ENCODE measurements around the gene MPHOSPH6.
"Not testable (repeated sequence)": the region's sequence is repeated elsewhere in the genome, so short reads cannot be mapped to it uniquely, and the experiment has no call there.

Gene MPHOSPH6

DNA sequence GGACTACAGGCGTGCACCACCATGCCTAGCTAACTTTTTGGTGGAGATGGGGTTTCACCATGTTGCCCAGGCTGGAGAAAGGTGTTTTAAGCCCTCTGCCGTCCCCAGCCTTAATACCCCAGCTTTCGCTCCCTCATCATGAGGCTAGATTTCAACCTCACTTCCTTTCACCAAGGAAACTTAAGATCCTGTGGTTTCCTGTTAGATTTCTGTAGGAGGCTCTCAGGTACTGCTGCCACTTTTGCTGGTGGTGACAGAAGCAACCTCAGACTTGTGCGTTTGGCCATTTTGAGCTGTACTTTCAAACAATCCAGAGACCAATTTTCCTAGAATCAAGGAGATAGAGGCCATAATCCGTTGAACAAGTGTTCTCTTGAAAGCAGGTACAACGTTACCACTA is 36.2 kb downstream of the MPHOSPH6 start:
- no peak for FAIRE-seq
- DNase-seq (ENCODE audit: extremely low spot score, insufficient read length, low read depth) = no peak

DNA sequence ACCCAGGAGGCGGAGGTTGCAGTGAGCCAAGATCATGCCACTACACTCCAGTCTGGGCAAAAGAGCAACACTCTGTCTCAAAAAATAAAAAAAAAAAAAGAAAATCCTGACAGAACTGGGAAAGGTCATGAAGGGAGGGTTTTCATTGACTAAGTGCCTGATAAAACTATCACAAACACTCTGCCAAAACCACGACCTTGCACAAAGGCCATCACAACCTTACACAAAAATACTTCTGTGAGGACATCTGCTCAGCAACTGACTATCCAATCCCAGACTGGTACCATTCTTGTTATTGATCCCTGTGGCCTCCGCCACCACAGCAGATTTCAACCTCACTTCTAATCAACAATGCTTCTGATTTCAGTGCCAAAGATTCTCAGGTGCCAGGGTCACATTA is 40.1 kb downstream of the MPHOSPH6 start:
- DNase-seq (ENCODE audit: extremely low spot score, insufficient read length, low read depth) (no peak), FAIRE-seq (no peak)

DNA sequence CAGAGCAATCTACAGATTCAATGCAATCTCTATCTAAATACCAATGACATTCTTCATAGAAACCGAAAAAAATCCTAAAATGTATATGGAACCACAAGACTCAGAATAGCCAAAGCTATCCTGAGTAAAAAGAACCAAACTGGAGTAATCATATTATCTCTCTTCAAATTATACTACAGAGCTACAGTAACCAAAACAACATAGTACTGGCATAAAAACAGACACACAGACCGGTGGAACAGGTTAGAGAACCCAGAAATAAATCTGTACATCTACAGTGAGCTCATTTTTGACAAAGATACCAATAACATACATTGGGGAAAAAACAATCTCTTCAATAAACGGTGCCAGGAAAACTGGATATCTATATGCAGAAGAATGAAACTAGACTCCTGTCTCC is 45.4 kb downstream of the MPHOSPH6 start:
- no peak for DNase-seq (ENCODE audit: extremely low spot score, insufficient read length, low read depth)

DNA sequence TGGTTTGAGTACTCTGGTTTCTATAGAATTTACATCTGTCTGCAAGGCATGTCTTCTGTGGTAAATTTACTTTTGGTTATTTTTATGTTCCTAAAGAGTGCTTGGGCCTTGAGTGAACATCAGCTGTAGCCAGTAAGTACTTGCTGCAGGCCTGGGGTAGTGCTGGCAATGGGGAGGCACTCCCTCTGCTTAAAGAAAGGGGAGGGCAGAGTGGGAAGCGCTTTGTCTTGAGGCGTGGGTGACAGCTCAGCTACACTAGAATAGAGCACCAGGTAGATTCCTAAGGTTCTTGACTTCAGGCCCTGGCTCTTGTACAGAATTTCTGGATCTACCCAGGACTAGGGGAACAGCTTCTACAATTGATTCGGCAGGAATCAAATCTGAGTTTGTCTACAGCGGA is 50.6 kb downstream of the MPHOSPH6 start:
- no peak for FAIRE-seq
- DNase-seq (ENCODE audit: extremely low spot score, insufficient read length, low read depth) = no peak

More for the DNA sequence above, 45.4 kb downstream of the MPHOSPH6 start:
- FAIRE-seq = no peak

DNA sequence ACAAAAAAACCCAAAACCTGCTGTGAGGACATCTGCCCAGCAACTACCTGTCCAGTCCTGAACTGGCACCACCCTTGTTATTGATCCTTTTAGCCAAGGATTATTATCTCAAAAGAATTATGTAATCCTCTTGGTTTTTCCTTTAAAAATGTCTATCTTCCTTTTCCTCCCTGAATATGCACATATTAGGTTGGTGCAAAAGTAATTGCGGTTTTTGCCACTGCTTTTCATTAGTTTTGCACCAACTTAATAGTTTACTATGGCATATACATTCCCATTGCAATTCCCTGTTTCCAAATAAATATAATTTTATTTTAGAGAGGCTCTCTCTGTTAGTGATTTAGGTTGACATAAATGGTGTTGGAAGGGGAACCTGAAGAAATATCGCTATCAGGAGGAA is 51.3 kb downstream of the MPHOSPH6 start:
- FAIRE-seq = no peak
- no peak for DNase-seq (ENCODE audit: extremely low spot score, insufficient read length, low read depth)

DNA sequence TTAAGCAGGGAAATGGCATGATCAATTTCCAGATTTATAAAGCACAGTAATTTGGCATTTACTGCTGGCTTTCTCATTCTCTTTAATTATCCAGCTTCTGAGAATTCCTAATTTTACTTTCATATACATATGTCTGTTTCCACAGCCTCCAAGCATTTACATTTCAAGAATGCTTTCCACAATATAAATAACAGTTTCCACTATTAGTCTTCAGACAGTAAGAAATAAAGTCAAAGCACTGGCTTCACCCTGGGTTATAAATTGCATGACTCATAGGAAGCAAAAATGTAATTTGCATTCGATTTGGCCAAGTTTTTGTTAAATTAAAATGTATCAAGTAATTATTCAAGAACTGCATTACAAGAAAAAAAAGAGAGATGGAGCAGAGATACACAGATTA is 53.5 kb downstream of the MPHOSPH6 start:
- FAIRE-seq (no peak), DNase-seq (ENCODE audit: extremely low spot score, insufficient read length, low read depth) (no peak)

DNA sequence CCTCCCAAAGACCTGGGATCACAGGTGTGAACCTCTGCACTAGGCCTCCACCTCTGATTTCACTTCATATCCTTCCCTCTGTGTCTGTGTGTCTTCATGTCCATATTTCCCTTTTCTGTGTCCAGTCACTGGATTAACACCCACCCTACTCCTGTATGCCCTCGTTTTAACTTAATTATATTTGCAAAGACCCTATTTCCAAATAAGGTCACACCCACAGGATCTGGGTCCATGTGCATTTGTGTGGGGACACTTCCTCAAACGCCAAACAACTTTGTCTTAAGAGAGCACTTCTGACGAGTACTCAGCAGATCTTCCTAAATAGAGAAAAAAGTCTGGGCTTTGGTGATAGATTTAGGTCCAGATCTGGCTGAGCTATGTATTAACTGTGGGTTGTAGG is 56.3 kb downstream of the MPHOSPH6 start:
- DNase-seq (ENCODE audit: extremely low spot score, insufficient read length, low read depth) (no peak), FAIRE-seq (no peak)

DNA sequence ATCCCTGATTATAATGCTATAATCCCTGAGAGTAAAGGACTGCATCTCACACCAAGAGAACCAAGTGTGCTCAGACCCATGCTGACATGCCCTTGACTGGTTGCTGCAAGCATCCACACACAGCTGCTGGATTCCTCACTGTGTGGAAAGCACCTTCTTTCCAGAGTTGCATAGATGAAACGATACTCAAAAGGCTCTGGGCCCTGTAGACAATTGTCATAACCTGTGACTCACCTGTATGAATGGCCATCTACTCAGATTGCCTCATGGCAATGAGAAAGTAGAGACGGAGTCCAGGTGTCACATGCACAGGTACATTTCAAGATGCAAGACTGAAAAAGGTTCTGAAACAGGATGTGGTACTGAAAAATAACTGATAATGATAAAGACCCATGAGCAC is 58.1 kb downstream of the MPHOSPH6 start:
- DNase-seq (ENCODE audit: extremely low spot score, insufficient read length, low read depth) (no peak), FAIRE-seq (no peak)

DNA sequence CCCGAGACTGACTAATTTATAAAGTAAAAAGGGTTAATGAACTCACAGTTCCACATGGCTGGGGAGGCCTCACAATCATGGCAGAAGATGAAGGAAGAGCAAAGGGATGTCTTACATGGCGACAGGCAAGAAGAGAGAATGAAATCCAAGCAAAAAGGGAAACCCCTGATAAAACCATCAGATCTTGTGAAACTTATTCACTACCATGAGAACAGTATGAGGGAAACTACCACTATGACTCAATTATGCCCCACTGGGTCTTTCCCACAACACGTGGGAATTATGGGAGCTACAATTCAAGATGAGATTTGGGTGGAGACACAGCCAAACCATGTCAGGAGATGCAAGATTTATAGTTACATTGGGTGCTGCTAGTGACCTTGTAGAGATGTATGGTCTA is 60.8 kb downstream of the MPHOSPH6 start:
- not testable (repeated sequence) for FAIRE-seq; DNase-seq (ENCODE audit: extremely low spot score, insufficient read length, low read depth)

DNA sequence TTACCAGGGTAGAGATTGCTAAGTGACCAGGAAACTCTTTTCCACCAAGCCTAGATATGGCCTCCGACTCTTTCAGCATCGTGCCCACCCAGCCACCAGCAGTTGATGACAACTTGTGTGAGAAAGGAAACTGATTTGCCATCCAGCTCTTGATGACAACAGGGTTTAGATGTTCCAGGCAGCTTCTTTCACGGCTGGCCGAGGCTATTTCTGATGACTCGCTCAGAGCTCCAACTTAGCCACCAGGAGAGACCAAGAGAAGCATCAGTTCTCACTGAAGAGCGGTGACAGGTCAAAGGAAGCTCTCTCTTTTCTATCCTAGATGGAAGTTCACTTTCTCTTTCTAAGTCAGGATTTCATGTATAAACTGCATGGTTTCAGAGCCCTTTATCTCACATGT is 61.2 kb downstream of the MPHOSPH6 start:
- FAIRE-seq = no peak

DNA sequence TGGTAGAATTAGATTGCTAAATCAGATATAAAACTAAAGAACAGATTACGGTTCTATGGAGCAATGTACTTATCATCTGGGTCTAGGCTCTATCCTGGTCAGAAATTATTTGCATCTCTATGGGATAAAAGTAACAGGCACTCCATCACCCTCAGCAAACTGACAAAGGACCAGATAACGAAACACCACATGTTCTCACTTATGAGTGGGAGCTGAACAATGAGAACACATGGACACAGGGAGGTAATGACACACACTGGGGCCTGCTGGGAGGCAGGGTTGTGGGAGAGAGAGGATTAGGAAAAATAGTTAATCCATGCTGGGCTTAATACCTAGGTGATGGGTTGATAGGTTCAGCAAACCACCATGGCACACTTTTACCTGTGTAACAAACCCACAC is 61.9 kb downstream of the MPHOSPH6 start:
- DNase-seq (ENCODE audit: extremely low spot score, insufficient read length, low read depth) = no peak

More for the DNA sequence above, 61.2 kb downstream of the MPHOSPH6 start:
- no peak for DNase-seq (ENCODE audit: extremely low spot score, insufficient read length, low read depth)

DNA sequence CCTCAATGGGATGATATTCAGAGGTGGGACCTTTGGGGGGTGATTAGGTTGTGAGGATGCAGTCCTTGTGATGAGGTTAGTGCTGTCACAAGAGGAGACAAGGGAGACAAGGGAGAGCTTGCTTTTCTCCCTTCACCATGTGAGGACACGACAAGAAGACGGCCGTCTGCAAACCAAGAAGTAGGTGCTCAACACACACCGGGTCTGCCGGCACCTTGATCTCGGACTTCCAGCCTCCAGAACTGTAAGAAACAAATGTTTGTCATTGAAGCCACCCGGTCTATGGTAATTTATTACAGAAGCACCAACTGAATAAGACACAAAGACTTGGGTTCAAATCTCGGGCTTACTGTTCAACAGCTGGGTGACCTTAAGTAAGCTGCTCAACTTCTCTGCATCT is 64.9 kb downstream of the MPHOSPH6 start:
- FAIRE-seq (no peak), DNase-seq (ENCODE audit: extremely low spot score, insufficient read length, low read depth) (no peak)

More for the DNA sequence above, 61.9 kb downstream of the MPHOSPH6 start:
- no peak for FAIRE-seq

Measured in GM18507 (cell line).